ENCODE data around the gene TCP11.

The TCP11 gene

GRCh38 chr6:35096129-35096862 is 44.8 kb downstream of the TCP11 start:
- TF ChIP-seq, protein P1, sequence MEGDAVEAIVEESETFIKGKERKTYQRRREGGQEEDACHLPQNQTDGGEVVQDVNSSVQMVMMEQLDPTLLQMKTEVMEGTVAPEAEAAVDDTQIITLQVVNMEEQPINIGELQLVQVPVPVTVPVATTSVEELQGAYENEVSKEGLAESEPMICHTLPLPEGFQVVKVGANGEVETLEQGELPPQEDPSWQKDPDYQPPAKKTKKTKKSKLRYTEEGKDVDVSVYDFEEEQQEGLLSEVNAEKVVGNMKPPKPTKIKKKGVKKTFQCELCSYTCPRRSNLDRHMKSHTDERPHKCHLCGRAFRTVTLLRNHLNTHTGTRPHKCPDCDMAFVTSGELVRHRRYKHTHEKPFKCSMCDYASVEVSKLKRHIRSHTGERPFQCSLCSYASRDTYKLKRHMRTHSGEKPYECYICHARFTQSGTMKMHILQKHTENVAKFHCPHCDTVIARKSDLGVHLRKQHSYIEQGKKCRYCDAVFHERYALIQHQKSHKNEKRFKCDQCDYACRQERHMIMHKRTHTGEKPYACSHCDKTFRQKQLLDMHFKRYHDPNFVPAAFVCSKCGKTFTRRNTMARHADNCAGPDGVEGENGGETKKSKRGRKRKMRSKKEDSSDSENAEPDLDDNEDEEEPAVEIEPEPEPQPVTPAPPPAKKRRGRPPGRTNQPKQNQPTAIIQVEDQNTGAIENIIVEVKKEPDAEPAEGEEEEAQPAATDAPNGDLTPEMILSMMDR (IDR thresholded peaks at IDR 0.05): no peak

DNA sequence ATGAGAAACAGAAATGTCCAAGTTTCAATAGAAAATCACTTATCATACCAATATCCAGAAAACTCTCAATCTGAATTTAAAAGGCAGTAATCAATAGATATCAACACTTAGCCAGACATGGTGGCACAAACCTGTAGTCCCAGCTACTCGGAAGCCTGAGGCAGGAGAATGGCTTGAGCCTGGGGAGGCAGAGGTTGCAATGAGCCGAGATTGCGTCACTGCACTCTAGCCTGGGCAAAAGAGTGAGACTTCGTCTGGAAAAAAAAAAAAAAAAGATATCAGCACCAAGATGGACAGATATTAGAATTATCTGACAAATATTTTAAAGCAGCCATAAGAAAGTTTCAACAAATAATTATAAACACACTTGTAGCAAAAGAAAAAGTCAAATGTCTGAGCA is 47.0 kb downstream of the TCP11 start:
- TF ChIP-seq, protein P1 (IDR thresholded peaks at IDR 0.05): no peak

DNA sequence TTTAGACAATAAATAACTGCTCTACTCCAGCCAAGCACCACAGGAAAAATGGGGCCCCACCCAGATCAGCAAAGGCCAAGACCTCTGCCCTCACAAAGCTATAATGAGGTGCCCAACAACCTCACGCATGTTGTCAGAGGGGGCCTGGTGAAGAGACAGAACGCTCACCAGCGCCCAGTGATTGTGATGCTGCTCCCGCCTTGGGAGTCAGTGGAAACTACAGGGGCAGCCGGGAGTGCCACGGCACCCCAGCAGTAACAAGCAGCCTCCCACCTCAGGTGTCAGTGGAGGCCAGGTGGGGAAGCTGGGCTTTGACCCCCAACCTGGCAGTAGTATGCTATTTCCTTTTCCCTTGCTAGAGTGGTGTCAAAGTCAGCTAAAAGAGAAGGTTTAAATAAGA is 47.4 kb downstream of the TCP11 start:
- TF ChIP-seq, protein P1 (IDR thresholded peaks at IDR 0.05): no peak

- TF ChIP-seq, protein P1 (IDR thresholded peaks at IDR 0.05): no peak
Observed at GRCh38 chr6:35093118-35093445, 48.1 kb downstream of the TCP11 start.

GRCh38 chr6:35092362-35093117 is 48.6 kb downstream of the TCP11 start:
- TF ChIP-seq, protein P1 (IDR thresholded peaks at IDR 0.05): no peak

DNA sequence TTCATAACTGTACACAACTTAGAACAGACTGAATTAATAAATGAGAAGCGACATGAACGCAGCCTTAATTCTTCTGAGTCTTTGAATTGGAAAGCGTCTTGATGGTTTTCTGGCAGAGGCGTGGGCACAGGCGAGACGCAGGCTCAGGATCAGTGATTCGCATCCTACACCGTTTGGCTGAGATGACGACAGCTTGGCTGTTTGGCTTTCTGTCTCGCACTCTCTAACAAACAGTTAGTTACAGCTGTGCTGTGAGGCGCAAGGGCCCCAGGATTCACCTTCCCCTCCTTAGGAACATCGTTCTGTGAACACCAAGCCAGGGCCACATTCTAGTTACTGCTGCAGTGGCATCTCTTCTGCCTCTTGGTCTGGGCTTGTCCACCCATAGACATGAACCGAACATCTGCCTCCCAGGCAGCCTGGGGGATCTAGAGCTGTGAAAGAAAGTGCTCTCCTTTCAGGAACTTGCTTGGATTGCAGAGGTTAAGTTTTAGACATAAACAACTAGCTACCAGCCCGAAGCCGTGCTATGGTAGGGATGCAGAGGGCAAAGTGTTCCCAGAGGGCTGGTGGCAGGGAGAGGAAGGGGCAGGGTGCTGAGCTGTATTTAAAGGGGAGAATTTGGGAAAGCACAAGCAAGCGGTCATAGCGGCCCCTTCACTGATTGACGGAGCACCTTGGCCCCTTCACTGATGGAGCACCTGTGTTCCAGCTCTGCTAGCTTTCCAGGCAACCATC is 49.6 kb downstream of the TCP11 start:
- TF ChIP-seq, protein P1 (IDR thresholded peaks at IDR 0.05): no peak

- TF ChIP-seq, protein P1 (IDR thresholded peaks at IDR 0.05): no peak
Observed at GRCh38 chr6:35090734-35091133, 50.4 kb downstream of the TCP11 start.

Measured in LNCAP (cell line).